HepG2 (cell line): ENCODE results near the gene ANTXR1. TPM values are rescaled to one million over a fixed set of nuclear protein-coding genes. Genes with fewer than 3 reads are reported as not detected.
A peak's percentile ranks its signal among the peaks of the same experiment; 100 is the strongest.

ENCODE experiments used
- AKNA ChIP-seq: sonication (generic); formaldehyde crosslinking; IDR thresholded peaks from 2 replicates; pipeline ENCODE4 v1.4.0; 2020; ENCODE audit warnings: missing genetic modification reagents, borderline replicate concordance
- ARID2 ChIP-seq: sonication (generic); formaldehyde crosslinking; IDR thresholded peaks from 2 replicates; pipeline ENCODE4 v1.8.1; 2022; ENCODE audit warnings: mild to moderate bottlenecking, missing genetic modification reagents, borderline replicate concordance
- CCAR2 ChIP-seq: fragments of 200-400 bp; formaldehyde crosslinking; optimal IDR thresholded peaks from 2 replicates; pipeline ENCODE3; 2018; ENCODE audit warnings: low read depth, mild to moderate bottlenecking, low read length, moderate library complexity
- KDM4B ChIP-seq: sonication (generic); formaldehyde crosslinking; IDR thresholded peaks from 2 replicates; pipeline ENCODE4 v1.4.0; 2020; ENCODE audit warnings: missing genetic modification reagents
- KDM6A ChIP-seq: IDR thresholded peaks from 2 replicates; pipeline ENCODE4 v1.6.1; 2016; ENCODE audit warnings: low read depth
- NCOA1 ChIP-seq: sonication (generic); formaldehyde crosslinking; IDR thresholded peaks from 2 replicates; pipeline ENCODE4 v1.9.0; 2021; ENCODE audit warnings: missing genetic modification reagents
- NKX3-1 ChIP-seq: sonication (generic); formaldehyde crosslinking; IDR thresholded peaks from 2 replicates; pipeline ENCODE4 v1.5.0; 2020; ENCODE audit warnings: missing genetic modification reagents
- NR3C1 ChIP-seq: sonication (generic); formaldehyde crosslinking; IDR thresholded peaks from 2 replicates; pipeline ENCODE4 v1.4.0; 2020; ENCODE audit warnings: missing genetic modification reagents
- RAD21 ChIP-seq: fragments of 450-650 bp; formaldehyde crosslinking; IDR thresholded peaks from 2 replicates; pipeline ENCODE4 v1.5.0; 2020; ENCODE audit warnings: mild to moderate bottlenecking
- RBAK ChIP-seq: sonication (generic); formaldehyde crosslinking; IDR thresholded peaks from 2 replicates; pipeline ENCODE4 v1.5.1; 2020; ENCODE audit warnings: mild to moderate bottlenecking, missing genetic modification reagents
- SNRNP70 ChIP-seq: fragments of 200-400 bp; formaldehyde crosslinking; IDR thresholded peaks from 2 replicates; pipeline ENCODE4 v1.6.1; 2017; ENCODE audit warnings: mild to moderate bottlenecking, low read depth, low read length, moderate library complexity
- STAT6 ChIP-seq: sonication (generic); formaldehyde crosslinking; IDR thresholded peaks from 2 replicates; pipeline ENCODE4 v1.4.0; 2020; ENCODE audit warnings: missing genetic modification reagents, mild to moderate bottlenecking, borderline replicate concordance
- TERF1 ChIP-seq: sonication (generic); formaldehyde crosslinking; IDR thresholded peaks from 2 replicates; pipeline ENCODE4 v1.8.0; 2022; ENCODE audit warnings: mild to moderate bottlenecking, missing genetic modification reagents, moderate library complexity
- THAP7 ChIP-seq: sonication (generic); formaldehyde crosslinking; IDR thresholded peaks from 2 replicates; pipeline ENCODE4 v1.8.1; 2023; ENCODE audit warnings: mild to moderate bottlenecking, missing genetic modification reagents
- ZFP90 ChIP-seq: sonication (generic); formaldehyde crosslinking; IDR thresholded peaks from 2 replicates; pipeline ENCODE4 v1.8.0; 2022; ENCODE audit warnings: missing genetic modification reagents, mild to moderate bottlenecking, inconsistent platforms, borderline replicate concordance
- ZNF446 ChIP-seq: sonication (generic); formaldehyde crosslinking; IDR thresholded peaks from 2 replicates; pipeline ENCODE4 v1.5.0; 2020; ENCODE audit warnings: mild to moderate bottlenecking, missing genetic modification reagents
- ZNF564 ChIP-seq: sonication (generic); formaldehyde crosslinking; IDR thresholded peaks from 2 replicates; pipeline ENCODE4 v1.8.1; 2023; ENCODE audit warnings: mild to moderate bottlenecking, missing genetic modification reagents
- ZNF598 ChIP-seq: sonication (generic); formaldehyde crosslinking; IDR thresholded peaks from 2 replicates; pipeline ENCODE4 v1.5.1; 2020; ENCODE audit warnings: mild to moderate bottlenecking, missing genetic modification reagents, borderline replicate concordance
- ZNF629 ChIP-seq: sonication (generic); formaldehyde crosslinking; conservative IDR thresholded peaks from 2 replicates; pipeline ENCODE4 v1.5.0; 2020; ENCODE audit warnings: missing genetic modification reagents
- ZNF772 ChIP-seq: sonication (generic); formaldehyde crosslinking; IDR thresholded peaks from 2 replicates; pipeline ENCODE4 v1.5.0; 2020; ENCODE audit warnings: mild to moderate bottlenecking, missing genetic modification reagents
- polyA plus RNA-seq, 8 experiments: library from polyadenylated mRNA; depleted of rRNA in 3 of 8; stranded (reverse) in 7 of 8; unstranded in 1 of 8; fragments of >200 nt; fragmentation: Illumina TruSeq in 4 of 8; extraction: Trizol in 4 of 8; gene quantifications; 2 replicates each; pipeline versions ENCODE4 v1.2.1 to v1.2.3, GENCODE V29; 2011 to 2016; ENCODE audit warnings: low read depth in 4 of 8, missing spikeins in 1 of 8, mixed read lengths in 1 of 8; ENCODE audit not compliant: insufficient read depth in 1 of 8
- total RNA-seq, 5 experiments: library from RNA; depleted of rRNA; stranded (reverse); fragments of >200 nt; fragmentation: Illumina TruSeq; extraction: Trizol; gene quantifications; 2 replicates each; pipeline ENCODE4 v1.2.3, GENCODE V29; 2016; ENCODE audit warnings: low read depth in 1 of 5

ANTXR1 gene
- total and polyA plus RNA-seq, 2 of the 13 experiments (the other 11 are each of a cell fraction or from before 2014, with no cell fraction given), result 4.5 to 12.7 TPM

GRCh38 chr2:69177785-69178636 lies 165.0 kb downstream of the ANTXR1 start (continued):
- TF ChIP-seq AKNA (CRISPR knock-in tag) (no peak), ZNF772 (CRISPR knock-in tag) (peak; percentile 100), ZNF564 (peak; percentile 95; the same call in 1 of the 2 replicates), ZNF598 (CRISPR knock-in tag) (peak; percentile 95), CCAR2 (peak; percentile 91), NKX3-1 (CRISPR knock-in tag) (0 out of 2 replicates have a peak, but pooled peaks have one; percentile 84), KDM4B (CRISPR knock-in tag) (peak; percentile 99), STAT6 (CRISPR knock-in tag) (peak; percentile 99), RBAK (CRISPR knock-in tag) (peak; percentile 59; the same call in 1 of the 2 replicates), RAD21 (CRISPR knock-in tag) (peak; percentile 78), ARID2 (peak; percentile 99), SNRNP70 (no peak), TERF1 (CRISPR knock-in tag) (no peak), NR3C1 (no peak), ZFP90 (CRISPR knock-in tag) (peak; percentile 97), ZNF446 (CRISPR knock-in tag) (peak; percentile 81), NCOA1 (CRISPR knock-in tag) (0 out of 2 replicates have a peak, but pooled peaks have one; percentile 83), KDM6A (CRISPR knock-in tag) (no peak; the same call in none of the 2 replicates), ZNF629 (CRISPR knock-in tag) (peak; percentile 66), THAP7 (CRISPR knock-in tag) (peak; percentile 50; the same call in 1 of the 2 replicates)
